Measurements from ENCODE around the gene B3GALNT1. TPM values are rescaled to one million over a fixed set of nuclear protein-coding genes. Genes with fewer than 3 reads are reported as not detected.
A peak's percentile ranks its signal among the peaks of the same experiment; 100 is the strongest.
"Not testable (repeated sequence)": the region's sequence is repeated elsewhere in the genome, so short reads cannot be mapped to it uniquely, and the experiment has no call there.

B3GALNT1 gene
- total RNA-seq, 2 donors from 2014 or later = 1.9 to 2.7 TPM

DNA sequence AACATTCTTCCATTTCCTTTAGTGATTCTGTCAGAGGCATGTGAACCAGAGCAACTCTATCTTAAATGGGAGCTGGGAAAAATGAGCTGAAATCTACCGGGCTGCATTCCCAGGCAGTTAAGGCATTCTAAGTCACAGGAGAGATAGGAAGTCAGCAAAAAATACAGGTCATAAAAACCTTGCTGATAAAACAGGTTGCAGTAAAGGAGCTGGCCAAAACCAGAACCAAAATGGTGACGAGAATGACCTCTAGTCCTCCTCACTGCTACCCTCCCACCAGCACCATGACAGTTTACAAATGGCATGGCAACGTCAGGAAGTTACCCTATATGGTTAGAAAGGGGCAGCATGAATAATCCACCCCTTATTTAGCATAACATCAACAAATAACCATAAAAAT is 66.4 kb downstream of the B3GALNT1 start:
- no peak for ATAC-seq (replicated peaks in 1 of 2)
- Mint-ChIP-seq H3K36me3 (ENCODE audit: insufficient read depth in 2 of 2) (peaks cover 0 to 2% of the 10 kb centered on the region in 2 donors), H3K4me1 (ENCODE audit: low read depth) (peaks cover 18% of the 10 kb centered on the region), H3K27ac (no peak overlapping the region), H3K9me3 (peaks cover 0 to 3% of the 10 kb centered on the region in 2 donors), H3K4me3 (no peak overlapping the region), H3K27me3 (ENCODE audit: low read depth) (no peaks in the 10 kb centered on the region)
- DNase-seq = no peak

DNA sequence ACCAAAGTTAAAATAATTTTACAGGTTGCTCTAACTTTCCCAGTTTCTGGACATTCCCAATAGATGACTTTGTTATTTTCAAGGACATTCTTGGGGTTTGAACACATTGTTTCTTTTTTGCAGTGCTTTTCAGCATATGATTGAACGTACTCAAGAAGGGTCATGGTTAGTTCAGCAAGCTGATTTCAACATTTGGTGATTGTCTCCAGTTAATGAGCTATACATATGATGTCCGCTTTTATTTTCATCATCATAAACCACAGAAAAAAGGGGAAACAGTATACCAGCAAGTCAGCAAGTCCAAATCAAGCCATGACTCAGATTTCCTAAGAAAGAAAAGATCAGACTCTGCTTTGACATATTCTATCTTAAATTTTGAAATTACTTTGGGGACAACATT is 69.4 kb downstream of the B3GALNT1 start:
- Mint-ChIP-seq H3K36me3 (ENCODE audit: insufficient read depth in 2 of 2) (peaks cover 4 to 9% of the 10 kb centered on the region in 2 donors), H3K27ac (no peak overlapping the region)
- ATAC-seq (replicated peaks in 1 of 2) = no peak

DNA sequence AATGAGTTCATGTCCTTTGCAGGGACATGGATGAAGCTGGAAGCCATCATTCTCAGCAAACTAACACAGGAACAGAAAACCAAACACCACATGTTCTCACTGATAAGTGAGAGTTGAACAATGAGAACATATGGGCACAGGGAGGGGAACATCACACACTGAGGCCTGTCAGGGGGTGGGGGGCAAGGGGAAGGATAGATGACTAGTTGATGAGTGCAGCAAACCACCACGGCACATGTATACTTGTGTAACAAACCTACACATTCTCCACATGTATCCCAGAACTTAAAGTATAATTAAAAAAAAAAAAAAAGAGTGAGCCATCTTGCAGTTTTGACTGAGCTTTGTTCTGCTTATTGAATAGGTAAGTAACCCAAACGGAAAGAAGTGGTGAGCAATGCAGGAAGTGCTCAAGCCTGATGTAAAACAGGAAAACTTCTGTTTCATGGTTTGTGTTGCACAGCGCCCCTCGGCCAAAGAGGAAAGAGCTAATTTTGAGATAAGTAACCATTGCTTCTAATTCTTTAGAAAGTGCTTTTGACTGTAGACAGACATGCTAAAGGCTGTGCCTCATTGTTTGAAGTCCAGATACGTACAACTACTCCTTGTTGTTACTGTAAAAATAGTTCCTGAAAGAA is 70.1 kb downstream of the B3GALNT1 start:
- H3K27ac Mint-ChIP-seq; H3K36me3 Mint-ChIP-seq (ENCODE audit: insufficient read depth in 2 of 2); H3K27me3 Mint-ChIP-seq (ENCODE audit: low read depth); H3K9me3 Mint-ChIP-seq: not testable (repeated sequence)
- peak; percentile 7 to 20 for DNase-seq
- Mint-ChIP-seq H3K4me3 (peak overlapping the region in 1 of 2 donors; percentile 13), H3K4me1 (ENCODE audit: low read depth) (peaks cover 18% of the 10 kb centered on the region)
- peak; percentile 94 to 96 for ATAC-seq (replicated peaks in 1 of 2)

More for the DNA sequence above, 69.4 kb downstream of the B3GALNT1 start:
- Mint-ChIP-seq H3K4me1 (ENCODE audit: low read depth) (peaks cover 18% of the 10 kb centered on the region), H3K9me3 (peaks cover 1 to 7% of the 10 kb centered on the region in 2 donors), H3K4me3 (peak overlapping the region in 1 of 2 donors; percentile 12), H3K27me3 (ENCODE audit: low read depth) (no peaks in the 10 kb centered on the region)
- DNase-seq = no peak

Other genes starting within 250 kb of the B3GALNT1 start
- 10 to 100 TPM; 54.5 to 55.7 TPM for gene NMD3, start 116.0 kb upstream of the B3GALNT1 start, total RNA-seq

Data from activated T-cell treated with anti-CD3 and anti-CD28 coated beads, Interleukin-2, amount 50 U/mL, for 72 hours (primary cell).